Heart left ventricle (tissue), 13 donors: ENCODE results near the gene SLC43A1.

Experiments used
- POLR2A ChIP-seq, 2 donors: fragments of 450-650 bp; IDR thresholded peaks; one replicate each; pipeline ENCODE4 v1.6.1; 2017; ENCODE audit warnings: antibody characterized with exemption in 2 of 2, mild to moderate bottlenecking in 2 of 2, moderate library complexity in 2 of 2
- TF ChIP-seq, protein P1 (sequence below), 12 donors: fragments of 200-600 bp; sonication (generic) in 4 of 12; IDR thresholded peaks; one replicate each; pipeline versions ENCODE4 v1.5.0 to v1.8.0; 2018 to 2022; ENCODE audit warnings: antibody characterized with exemption in 12 of 12, mild to moderate bottlenecking in 5 of 12
- donor health status: ischemic (EF 13 %, LVEDD 7.1; RV severe dilation, severe dysfunction).
- donor health status: DM: no; HTN: yes; CAD: no.
- donor health status: DM: no; HTN: no; CAD: no.
- donor health status: ischemic (EF 25% LVEDD 6.9; RV normal size, moderate dysfunction).
- donor health status: ischemic (EF 25% LVEDD 5.7; RV mildly dilated, moderate dysfunction).
- donor health status: ischemic (EF 35%, LVEDD 5.7; RV mildly dilated, moderate dysfunction).
- donor health status: nonischemic (EF 11% LVEDD 7.7; RV severe dilation, severe dysfunction).
- donor health status: DM: yes; HTN: yes; CAD: no.
- donor health status: PGD.
- donor health status: ischemic (EF 29% LVEDD 5.4; RV normal size, mild dysfunction).
- donor health status: nonischemic (EF 23%, LVEDD 6.1; RV moderate dilation, normal function).

DNA sequence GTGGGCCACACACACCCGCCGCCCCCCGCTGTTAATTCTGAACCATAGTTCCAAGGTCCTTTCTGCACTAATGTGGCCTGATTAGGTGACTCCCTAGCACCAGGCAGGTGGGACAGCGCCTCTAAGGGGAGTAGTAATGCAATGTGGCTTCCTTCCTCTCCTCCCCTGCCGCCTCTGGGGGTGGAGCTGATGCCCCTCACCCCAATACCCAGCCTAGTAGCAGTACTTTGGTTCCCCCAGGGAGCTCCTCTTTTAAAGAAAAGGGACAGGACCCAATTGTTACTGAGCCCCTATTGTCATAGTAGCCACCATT, 40.7 kb downstream of the SLC43A1 start:
- TF ChIP-seq, protein P1, sequence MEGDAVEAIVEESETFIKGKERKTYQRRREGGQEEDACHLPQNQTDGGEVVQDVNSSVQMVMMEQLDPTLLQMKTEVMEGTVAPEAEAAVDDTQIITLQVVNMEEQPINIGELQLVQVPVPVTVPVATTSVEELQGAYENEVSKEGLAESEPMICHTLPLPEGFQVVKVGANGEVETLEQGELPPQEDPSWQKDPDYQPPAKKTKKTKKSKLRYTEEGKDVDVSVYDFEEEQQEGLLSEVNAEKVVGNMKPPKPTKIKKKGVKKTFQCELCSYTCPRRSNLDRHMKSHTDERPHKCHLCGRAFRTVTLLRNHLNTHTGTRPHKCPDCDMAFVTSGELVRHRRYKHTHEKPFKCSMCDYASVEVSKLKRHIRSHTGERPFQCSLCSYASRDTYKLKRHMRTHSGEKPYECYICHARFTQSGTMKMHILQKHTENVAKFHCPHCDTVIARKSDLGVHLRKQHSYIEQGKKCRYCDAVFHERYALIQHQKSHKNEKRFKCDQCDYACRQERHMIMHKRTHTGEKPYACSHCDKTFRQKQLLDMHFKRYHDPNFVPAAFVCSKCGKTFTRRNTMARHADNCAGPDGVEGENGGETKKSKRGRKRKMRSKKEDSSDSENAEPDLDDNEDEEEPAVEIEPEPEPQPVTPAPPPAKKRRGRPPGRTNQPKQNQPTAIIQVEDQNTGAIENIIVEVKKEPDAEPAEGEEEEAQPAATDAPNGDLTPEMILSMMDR (IDR thresholded peaks at IDR 0.05), result no peak
- no peak for TF ChIP-seq POLR2A (IDR thresholded peaks at IDR 0.05)
